DND-41 (cell line): ENCODE data around the gene GREB1L.

Source experiments
- ATAC-seq: fragments of 200-7000 bp; cut with Tn5 transposase; 3 replicates; pipeline ENCODE4 v1.9.1; 2021; ENCODE audit warnings: low read depth; ENCODE audit not compliant: insufficient read depth
- DNase-seq: peaks from one replicate; pipeline ENCODE4 v3.0.0-alpha.2; 2020
- H2AFZ ChIP-seq: 2 replicates; pipeline ENCODE4 v1.6.0; 2012; ENCODE audit warnings: low read depth, low read length
- H3K27ac ChIP-seq: 2 replicates; pipeline ENCODE4 v1.5.1; 2012; ENCODE audit warnings: low read length, inconsistent platforms
- H3K27me3 ChIP-seq: fragments of 200-600 bp; sonication (generic); 2 replicates; pipeline ENCODE4 v1.6.0; 2012; ENCODE audit warnings: low read length, mild to moderate bottlenecking, inconsistent platforms; ENCODE audit not compliant: insufficient read depth, poor library complexity
- H3K36me3 ChIP-seq: 2 replicates; pipeline ENCODE4 v1.5.1; 2012; ENCODE audit warnings: low read length, inconsistent platforms; ENCODE audit not compliant: insufficient read depth
- H3K4me1 ChIP-seq: 2 replicates; pipeline ENCODE4 v1.5.1; 2012; ENCODE audit warnings: mild to moderate bottlenecking, low read length; ENCODE audit not compliant: insufficient read depth
- H3K4me2 ChIP-seq: 2 replicates; pipeline ENCODE4 v1.6.0; 2012; ENCODE audit warnings: mild to moderate bottlenecking, moderate library complexity, low read length, inconsistent platforms; ENCODE audit not compliant: insufficient read depth
- H3K4me3 ChIP-seq, 2 experiments: fragments of 200-600 bp in 1 of 2; shearing (Covaris generic) in 1 of 2; 2 replicates each; pipeline ENCODE4 v1.5.1; 2012 to 2016; ENCODE audit warnings: inconsistent platforms in 2 of 2, low read length in 2 of 2, mild to moderate bottlenecking in 2 of 2, low read depth in 1 of 2, moderate library complexity in 1 of 2
- H3K79me2 ChIP-seq: 2 replicates; pipeline ENCODE4 v1.6.0; 2012; ENCODE audit warnings: low read length, inconsistent platforms; ENCODE audit not compliant: insufficient read depth
- H3K9ac ChIP-seq: 2 replicates; pipeline ENCODE4 v1.6.0; 2012; ENCODE audit warnings: low read depth, mild to moderate bottlenecking, inconsistent platforms, low read length, moderate library complexity
- H3K9me3 ChIP-seq: 2 replicates; pipeline ENCODE4 v1.5.1; 2012; ENCODE audit warnings: low read length, moderate library complexity, mild to moderate bottlenecking, inconsistent platforms; ENCODE audit not compliant: insufficient read depth, severe bottlenecking
- H4K20me1 ChIP-seq: 2 replicates; pipeline ENCODE4 v1.6.0; 2012; ENCODE audit warnings: low read length; ENCODE audit not compliant: insufficient read depth
- CTCF ChIP-seq: IDR thresholded peaks from 2 replicates; pipeline ENCODE4 v1.5.1; 2012; ENCODE audit warnings: borderline replicate concordance, low read length, moderate library complexity, mild to moderate bottlenecking; ENCODE audit not compliant: poor library complexity, severe bottlenecking; ENCODE audit errors: extremely low read depth
- EZH2 ChIP-seq: IDR thresholded peaks from 3 replicates; pipeline ENCODE4 v1.6.1; 2012; ENCODE audit warnings: borderline replicate concordance, low read depth, mild to moderate bottlenecking, moderate library complexity, low read length, inconsistent platforms; ENCODE audit not compliant: severe bottlenecking

The GREB1L gene

GRCh38 chr18:21550510-21550970, 308.5 kb downstream of the GREB1L start:
- H3K9ac ChIP-seq = no peak overlapping the region
- H3K27me3 ChIP-seq = no peaks in the 10 kb centered on the region
- 0 out of 2 replicates have a peak, but pooled peaks cover 3% of the 10 kb centered on the region for H3K79me2 ChIP-seq
- TF ChIP-seq CTCF = no peak
- TF ChIP-seq EZH2 = no peak
- no peak overlapping the region for H2AFZ ChIP-seq
- DNase-seq (no peak), ATAC-seq (no peak)
- no peak overlapping the region for H3K27ac ChIP-seq
- H3K4me2 ChIP-seq = no peak overlapping the region
- peaks cover 39% of the 10 kb centered on the region for H3K36me3 ChIP-seq
- H3K9me3 ChIP-seq = no peaks in the 10 kb centered on the region
- no peak overlapping the region for H3K4me3 ChIP-seq
- no peaks in the 10 kb centered on the region for H3K4me1 ChIP-seq
- no peaks in the 10 kb centered on the region for H4K20me1 ChIP-seq

- Histone ChIP-seq H3K36me3 (peaks cover 66% of the 10 kb centered on the region), H3K79me2 (no peaks in the 10 kb centered on the region), H3K9ac (no peak overlapping the region), H3K4me3 (no peak overlapping the region), H3K4me1 (no peaks in the 10 kb centered on the region), H2AFZ (no peak overlapping the region), H3K27me3 (no peaks in the 10 kb centered on the region), H4K20me1 (no peaks in the 10 kb centered on the region), H3K4me2 (no peak overlapping the region), H3K9me3 (no peaks in the 10 kb centered on the region), H3K27ac (no peak overlapping the region)
- TF ChIP-seq CTCF (no peak), EZH2 (no peak)
- no peak for ATAC-seq
- DNase-seq = no peak
These were observed 315.7 kb downstream of the GREB1L start for GRCh38 chr18:21557607-21558253.

GRCh38 chr18:21559195-21559594, 317.2 kb downstream of the GREB1L start:
- peaks cover 73% of the 10 kb centered on the region for H3K36me3 ChIP-seq
- no peaks in the 10 kb centered on the region for H3K79me2 ChIP-seq
- H3K4me1 ChIP-seq = no peaks in the 10 kb centered on the region
- DNase-seq = no peak
- H2AFZ ChIP-seq = no peak overlapping the region
- no peak overlapping the region for H3K4me2 ChIP-seq
- TF ChIP-seq EZH2 (no peak), CTCF (no peak)
- ATAC-seq = no peak
- H3K27ac ChIP-seq = no peak overlapping the region
- H4K20me1 ChIP-seq = no peaks in the 10 kb centered on the region
- H3K9me3 ChIP-seq = no peaks in the 10 kb centered on the region
- no peaks in the 10 kb centered on the region for H3K27me3 ChIP-seq
- H3K4me3 ChIP-seq = no peak overlapping the region
- no peak overlapping the region for H3K9ac ChIP-seq
